Thyroid gland (tissue), 4 donors: Measurements from ENCODE around the gene DIP2C. TPM values are rescaled to one million over a fixed set of nuclear protein-coding genes. Genes with fewer than 3 reads are reported as not detected.
"Not testable (repeated sequence)": the region's sequence is repeated elsewhere in the genome, so short reads cannot be mapped to it uniquely, and the experiment has no call there.

Experiments
- DNase-seq, 2 donors: peaks; one replicate each; pipeline ENCODE4 v3.0.0-alpha.2; 2019
- H3K27ac ChIP-seq, 3 donors: fragments of 200-600 bp; sonication (generic); 1 replicate in 2 of 3; 2 replicates in 1 of 3; pipeline ENCODE4 v1.5.1; 2016 to 2019; ENCODE audit warnings: mild to moderate bottlenecking in 1 of 3, moderate library complexity in 1 of 3
- H3K27me3 ChIP-seq: fragments of 200-600 bp; sonication (generic); one replicate; pipeline ENCODE4 v1.5.1; 2019
- H3K36me3 ChIP-seq, 2 donors: fragments of 200-600 bp; sonication (generic); one replicate each; pipeline ENCODE4 v1.5.1; 2016 to 2019
- H3K4me1 ChIP-seq, 2 donors: fragments of 200-600 bp; sonication (generic); one replicate each; pipeline ENCODE4 v1.5.1; 2017 to 2019
- H3K4me3 ChIP-seq, 3 donors: fragments of 200-600 bp; sonication (generic); replicated peaks in 1 of 3; 1 replicate in 2 of 3; 2 replicates in 1 of 3; pipeline ENCODE4 v1.5.1; 2016; ENCODE audit warnings: mild to moderate bottlenecking in 1 of 3
- H3K9me3 ChIP-seq: fragments of 200-600 bp; sonication (generic); one replicate; pipeline ENCODE4 v1.5.1; 2017
- CTCF ChIP-seq, 6 experiments: fragments of 200-600 bp in 3 of 6; fragments of 450-650 bp in 3 of 6; sonication (generic) in 3 of 6; IDR thresholded peaks; one replicate each; pipeline ENCODE4 v1.5.1; 2016 to 2019; ENCODE audit warnings: antibody characterized with exemption in 6 of 6, mild to moderate bottlenecking in 2 of 6, inconsistent platforms in 1 of 6, moderate library complexity in 1 of 6
- POLR2A ChIP-seq, 2 donors: fragments of 450-650 bp; IDR thresholded peaks; one replicate each; pipeline ENCODE4 v1.6.1; 2017; ENCODE audit warnings: antibody characterized with exemption in 2 of 2, mild to moderate bottlenecking in 2 of 2, moderate library complexity in 1 of 2
- WGBS, 2 donors: methylation state at CpG; one replicate each; pipeline ENCODE4 v1.1.5; 2017; 5-methylcytosine and 5-hydroxymethylcytosine counted together
- intact Hi-C: fragments of 100-400 bp; cut with DNase I; formaldehyde crosslinking; loops from one replicate; pipeline ENCODE4 v1.15.1; 2023
- total RNA-seq, 4 donors: library from RNA; depleted of rRNA; stranded (reverse); fragments of >200 nt; gene quantifications; one replicate each; pipeline ENCODE4 v1.2.3, GENCODE V29; 2016

The DIP2C gene
- total RNA-seq, 4 donors from 2014 or later, result 11.4 to 14.6 (median 12.3) TPM

DNA sequence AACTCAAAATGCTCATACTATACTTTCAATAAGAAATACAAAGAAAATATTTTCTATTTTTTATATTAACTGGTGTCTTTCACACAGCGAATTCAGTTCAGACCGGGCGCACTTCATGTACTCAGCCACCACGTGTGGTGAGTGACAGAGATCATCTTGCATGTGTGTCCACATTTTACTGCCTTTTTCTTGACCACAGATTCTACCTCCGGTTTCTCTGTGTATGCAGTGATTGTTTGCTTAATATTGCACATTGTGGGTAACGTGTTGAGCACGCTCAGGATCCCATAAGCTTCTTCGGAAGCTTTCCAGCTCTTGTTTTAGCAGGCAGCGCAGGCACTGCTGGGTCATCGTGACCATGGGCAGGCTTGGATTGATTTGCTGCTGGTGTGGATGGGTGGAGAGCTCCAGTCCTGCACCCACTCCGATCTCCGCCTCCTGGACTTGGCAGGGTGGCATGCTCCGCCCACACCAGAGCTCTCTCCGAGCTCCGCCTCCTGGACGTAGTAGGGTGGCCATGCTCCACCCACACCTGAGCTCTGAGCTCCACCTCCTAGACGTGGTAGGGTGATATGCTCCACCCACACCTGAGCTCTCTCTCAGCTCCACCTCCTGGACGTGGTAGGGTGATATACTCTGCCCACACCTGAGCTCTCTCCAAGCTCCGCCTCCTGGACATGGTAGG is 253.3 kb downstream of the DIP2C start:
- Histone ChIP-seq H3K9me3 (no peaks in the 10 kb centered on the region), H3K4me3 (no peak overlapping the region), H3K36me3 (no peaks in the 10 kb centered on the region), H3K27me3 (no peaks in the 10 kb centered on the region), H3K4me1 (no peaks in the 10 kb centered on the region), H3K27ac (no peak overlapping the region)
- 93 to 95% methylated on average over 19 of the region's 19 CpGs for WGBS, 2 donors
- no peak for DNase-seq
- intact Hi-C loops, result no loop called here
- no peak for TF ChIP-seq POLR2A (IDR thresholded peaks at IDR 0.05)
- TF ChIP-seq CTCF (IDR thresholded peaks at IDR 0.05), result no peak

DNA sequence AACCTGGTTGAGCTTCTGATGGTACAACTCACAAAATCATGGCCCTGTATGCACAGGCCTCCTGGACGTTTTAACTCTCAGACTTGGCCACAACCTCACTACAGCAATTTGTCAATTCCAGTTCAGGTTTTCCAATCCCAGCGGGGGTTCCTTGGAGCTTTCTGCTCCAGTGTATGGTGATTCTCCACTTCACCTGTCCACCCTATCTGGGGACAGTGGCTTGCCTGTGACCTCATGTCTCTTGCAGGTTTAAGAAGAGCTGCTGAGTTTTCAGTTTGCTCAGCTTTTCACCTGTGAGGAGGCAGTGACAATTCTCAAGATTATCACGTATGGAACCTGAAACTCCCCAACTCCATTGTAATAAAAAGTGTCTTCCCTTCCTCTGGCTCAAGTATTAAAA is 254.1 kb downstream of the DIP2C start:
- WGBS, 2 donors, result 91 to 94% methylated on average over 3 of the region's 3 CpGs
- Histone ChIP-seq H3K36me3 (no peaks in the 10 kb centered on the region), H3K4me1 (no peaks in the 10 kb centered on the region), H3K9me3 (no peaks in the 10 kb centered on the region), H3K27ac (no peak overlapping the region), H3K27me3 (no peaks in the 10 kb centered on the region), H3K4me3 (no peak overlapping the region)
- no peak for DNase-seq
- intact Hi-C loops, result no loop called here
- TF ChIP-seq POLR2A (IDR thresholded peaks at IDR 0.05) (no peak), CTCF (IDR thresholded peaks at IDR 0.05) (no peak)

GRCh38 chr10:429696-430095 is 259.8 kb downstream of the DIP2C start:
- H3K27ac ChIP-seq, result no peak overlapping the region
- no peak for TF ChIP-seq POLR2A (IDR thresholded peaks at IDR 0.05)
- TF ChIP-seq CTCF (IDR thresholded peaks at IDR 0.05), result no peak
- intact Hi-C loops, result no loop called here
- no peaks in the 10 kb centered on the region for H3K9me3 ChIP-seq
- H3K4me3 ChIP-seq, result no peak overlapping the region
- H3K36me3 ChIP-seq, result no peaks in the 10 kb centered on the region
- no peaks in the 10 kb centered on the region for H3K27me3 ChIP-seq
- no peak for DNase-seq
- H3K4me1 ChIP-seq, result no peaks in the 10 kb centered on the region
- 96 to 97% methylated on average over 2 of the region's 2 CpGs for WGBS, 2 donors

DNA sequence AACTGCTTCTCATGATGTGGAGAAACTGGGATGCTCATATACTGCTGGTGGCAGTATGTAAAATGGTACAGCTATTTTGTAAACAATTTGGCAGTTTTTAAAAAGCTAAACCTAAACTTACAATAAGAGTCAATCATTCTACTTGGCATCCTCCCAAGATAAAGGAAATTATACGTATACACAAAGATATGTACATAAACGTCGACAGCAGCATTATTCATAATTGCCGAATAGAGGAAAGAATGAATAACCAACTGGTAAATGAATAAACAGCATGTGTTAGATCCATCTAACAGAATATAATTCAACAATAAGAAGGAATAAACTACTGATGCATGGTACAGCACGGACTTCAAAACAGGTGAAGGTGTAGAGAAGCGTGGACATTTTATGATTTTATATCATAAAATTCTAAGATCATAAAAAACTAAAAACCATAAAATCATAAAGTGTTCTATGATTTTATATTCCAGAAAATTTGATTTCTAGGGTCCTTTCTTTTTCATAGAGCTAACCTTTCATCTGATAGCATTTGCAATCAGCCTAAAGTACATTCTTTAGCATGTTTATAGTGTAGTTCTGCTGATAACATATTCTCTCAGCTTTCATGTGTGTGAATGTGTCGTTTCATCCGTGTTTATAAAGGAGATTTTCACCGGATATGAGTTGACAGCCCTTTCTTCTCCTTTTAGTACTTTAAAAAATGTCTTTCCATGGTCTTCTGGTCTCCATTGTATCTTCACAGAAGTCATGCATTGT is 261.5 kb downstream of the DIP2C start:
- TF ChIP-seq CTCF (IDR thresholded peaks at IDR 0.05), result no peak
- no peak for TF ChIP-seq POLR2A (IDR thresholded peaks at IDR 0.05)
- intact Hi-C loops, result no loop called here

DNA sequence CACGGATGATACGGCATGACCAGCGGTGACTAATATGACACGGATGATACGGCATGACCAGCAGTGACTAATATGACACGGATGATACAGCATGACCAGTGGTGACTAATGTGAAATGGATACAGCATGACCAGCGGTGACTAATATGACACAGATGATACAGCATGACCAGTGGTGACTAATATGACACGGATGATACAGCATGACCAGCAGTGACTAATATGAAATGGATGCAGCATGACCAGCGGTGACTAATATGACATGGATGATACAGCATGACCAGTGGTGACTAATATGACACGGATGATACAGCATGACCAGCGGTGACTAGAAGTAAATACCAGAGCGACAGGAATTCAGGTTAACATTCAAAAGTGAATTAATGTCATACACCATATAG is 264.1 kb downstream of the DIP2C start:
- H3K9me3 ChIP-seq, H3K36me3 ChIP-seq, H3K27ac ChIP-seq, intact Hi-C loops, DNase-seq, H3K4me3 ChIP-seq, H3K27me3 ChIP-seq, H3K4me1 ChIP-seq: not testable (repeated sequence)
- WGBS, 2 donors, result 96 to 97% methylated on average over 12 of the region's 12 CpGs

More for the DNA sequence above, 261.5 kb downstream of the DIP2C start:
- no peaks in the 10 kb centered on the region for H3K9me3 ChIP-seq
- no peak for DNase-seq
- no peaks in the 10 kb centered on the region for H3K4me1 ChIP-seq
- no peaks in the 10 kb centered on the region for H3K36me3 ChIP-seq
- WGBS, 2 donors, result 88 to 89% methylated on average over 9 of the region's 9 CpGs
- no peaks in the 10 kb centered on the region for H3K27me3 ChIP-seq
- H3K4me3 ChIP-seq, result no peak overlapping the region
- no peak overlapping the region for H3K27ac ChIP-seq

- 84 to 96% methylated on average over 10 of the region's 11 CpGs for WGBS, 2 donors
- intact Hi-C loops, H3K9me3 ChIP-seq, H3K36me3 ChIP-seq, DNase-seq, H3K4me3 ChIP-seq, H3K27ac ChIP-seq, H3K4me1 ChIP-seq, H3K27me3 ChIP-seq: not testable (repeated sequence)
These were observed 264.7 kb downstream of the DIP2C start for GRCh38 chr10:424724-425123.
